HG03025 (cell line): ENCODE data around the gene TMUB1.
A peak's percentile ranks its signal among the peaks of the same experiment; 100 is the strongest.

Experiments
- ATAC-seq: cut with Tn5 transposase; IDR thresholded peaks from one replicate; pipeline ENCODE4 v1.9.1; 2021; ENCODE audit warnings: mild to moderate bottlenecking, moderate library complexity; ENCODE audit not compliant: unreplicated experiment, low FRiP score

TMUB1 gene

DNA sequence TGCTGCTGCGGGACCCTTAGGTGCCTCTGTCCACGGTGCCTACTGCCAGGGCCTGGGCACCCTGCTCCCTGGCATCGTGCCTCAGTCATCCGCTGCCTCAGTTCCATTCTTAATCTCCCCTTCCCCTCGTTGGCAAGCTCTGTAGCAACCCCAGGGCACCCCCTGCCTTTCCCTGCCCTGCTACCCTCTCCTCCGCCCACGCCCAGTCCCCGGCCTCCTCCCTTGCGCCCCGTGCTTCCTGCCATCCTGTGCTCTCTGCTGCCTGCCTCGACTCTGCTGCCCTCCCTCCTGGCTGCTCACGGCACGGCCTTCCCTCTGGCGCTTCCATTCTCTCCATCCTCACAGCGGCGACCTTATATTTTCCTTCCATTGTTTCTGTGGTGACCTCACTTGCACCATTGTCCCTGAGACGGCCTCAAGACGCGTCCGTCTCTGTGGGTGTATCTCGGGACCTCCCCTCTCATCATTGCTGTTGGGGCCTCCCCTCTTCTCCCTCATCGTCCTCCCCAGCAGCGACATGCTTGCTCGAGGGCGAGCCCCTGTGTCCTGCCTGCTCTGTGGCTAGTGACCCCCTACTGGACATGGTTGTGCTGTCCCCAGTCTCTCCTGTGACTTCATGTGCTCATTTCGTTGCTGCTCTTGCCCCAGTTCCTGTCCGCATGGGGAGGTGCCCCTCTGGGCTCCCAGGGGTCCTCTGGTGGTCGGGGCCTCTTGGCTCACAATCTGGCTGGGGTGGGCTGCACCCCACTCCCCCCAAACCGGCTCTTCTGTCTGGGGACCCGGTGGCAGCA lies 38.3 kb upstream of the TMUB1 start:
- no peak for ATAC-seq

DNA sequence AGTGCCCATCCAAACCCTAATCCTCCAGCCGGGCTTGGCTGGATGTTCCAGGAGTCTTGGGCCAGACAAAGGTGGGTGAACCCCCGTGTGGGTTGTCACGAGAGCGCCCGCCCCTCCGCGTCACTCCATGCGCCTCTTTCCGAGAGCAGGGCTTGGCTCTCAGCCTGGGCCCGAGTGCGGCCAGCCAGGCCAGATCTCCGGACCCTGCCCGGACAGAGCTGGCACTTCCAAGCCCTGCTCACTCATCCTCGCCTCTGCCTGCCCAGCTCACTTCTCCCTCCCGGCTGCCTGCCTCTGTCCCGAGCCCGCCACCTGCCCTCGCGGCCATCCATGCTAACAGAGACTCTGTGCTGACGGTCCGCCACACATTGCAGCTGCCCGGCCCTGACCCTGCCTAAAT lies 37.6 kb upstream of the TMUB1 start:
- ATAC-seq: no peak

DNA sequence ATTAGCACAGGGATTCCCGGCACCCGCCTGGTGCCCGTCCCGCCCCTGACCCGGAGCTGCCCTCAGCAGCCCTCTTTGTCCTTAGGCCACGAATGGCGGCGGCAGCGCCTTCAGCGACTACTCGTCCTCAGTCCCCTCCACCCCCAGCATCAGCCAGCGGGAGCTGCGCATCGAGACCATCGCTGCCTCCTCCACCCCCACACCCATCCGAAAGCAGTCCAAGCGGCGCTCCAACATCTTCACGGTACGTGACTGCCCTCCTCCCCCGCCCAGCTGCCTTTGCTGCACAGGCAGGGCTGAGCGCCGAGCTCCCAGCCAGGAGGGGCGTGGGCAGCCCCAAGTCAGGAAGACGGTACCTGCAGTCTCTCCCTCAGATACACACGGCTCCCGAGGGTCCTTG lies 36.6 kb upstream of the TMUB1 start:
- ATAC-seq: no peak

DNA sequence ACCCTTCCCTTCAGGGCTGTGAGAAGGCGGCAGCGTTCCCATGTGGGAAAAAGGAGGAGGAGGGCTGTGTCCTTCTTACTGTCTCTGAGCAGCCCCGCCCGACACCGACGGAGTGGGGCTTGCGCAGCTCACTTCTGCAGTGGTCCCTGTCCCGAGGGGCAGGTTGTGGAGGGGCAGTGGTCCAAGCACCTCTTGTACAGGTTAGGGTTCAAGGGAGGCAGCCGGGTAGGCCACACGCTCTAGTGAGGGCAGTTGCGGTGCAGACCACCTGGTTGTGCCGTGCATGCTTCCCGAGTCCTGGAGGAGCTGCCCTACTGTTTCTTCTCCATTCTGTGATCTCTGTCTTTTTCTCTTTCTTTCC lies 35.7 kb upstream of the TMUB1 start:
- no peak for ATAC-seq

DNA sequence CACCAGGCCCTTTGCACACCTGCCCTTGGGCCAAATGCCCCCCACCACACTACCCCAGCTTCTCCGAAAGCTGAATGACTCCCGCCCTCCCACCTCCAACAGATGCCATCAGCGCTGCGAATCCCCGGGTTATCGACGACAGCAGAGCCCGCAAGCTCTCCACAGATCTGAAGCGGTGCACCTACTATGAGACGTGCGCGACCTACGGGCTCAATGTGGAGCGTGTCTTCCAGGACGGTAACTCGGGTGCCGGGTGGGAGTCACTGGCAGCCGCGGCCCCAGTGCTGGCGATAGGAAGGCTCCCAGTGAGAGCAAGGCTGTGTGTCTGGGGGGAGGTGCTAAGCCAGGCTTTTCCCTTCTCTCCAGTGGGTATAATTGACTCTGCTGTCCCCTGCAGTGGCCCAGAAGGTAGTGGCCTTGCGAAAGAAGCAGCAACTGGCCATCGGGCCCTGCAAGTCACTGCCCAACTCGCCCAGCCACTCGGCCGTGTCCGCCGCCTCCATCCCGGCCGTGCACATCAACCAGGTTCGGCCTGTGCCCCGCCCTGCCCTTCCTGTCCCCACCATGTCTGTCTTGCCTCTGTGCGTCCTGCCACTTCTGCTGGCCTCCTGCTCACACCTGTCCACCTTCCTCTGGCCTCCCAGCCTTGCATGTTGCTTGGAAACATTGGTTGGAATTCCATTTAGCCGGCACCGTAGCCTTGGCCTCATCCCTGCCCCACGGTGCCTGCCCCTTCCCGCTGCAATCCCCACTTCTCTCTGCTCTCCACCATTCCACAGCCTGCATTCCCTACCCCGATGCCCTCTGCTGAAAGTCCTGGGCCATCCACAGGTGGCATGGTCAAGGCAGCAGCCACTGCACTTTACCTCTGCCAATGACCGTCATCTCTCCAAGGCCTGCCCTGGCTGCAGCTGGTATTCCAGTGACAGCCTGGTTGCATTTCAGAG lies 35.1 kb upstream of the TMUB1 start:
- ATAC-seq: no peak

DNA sequence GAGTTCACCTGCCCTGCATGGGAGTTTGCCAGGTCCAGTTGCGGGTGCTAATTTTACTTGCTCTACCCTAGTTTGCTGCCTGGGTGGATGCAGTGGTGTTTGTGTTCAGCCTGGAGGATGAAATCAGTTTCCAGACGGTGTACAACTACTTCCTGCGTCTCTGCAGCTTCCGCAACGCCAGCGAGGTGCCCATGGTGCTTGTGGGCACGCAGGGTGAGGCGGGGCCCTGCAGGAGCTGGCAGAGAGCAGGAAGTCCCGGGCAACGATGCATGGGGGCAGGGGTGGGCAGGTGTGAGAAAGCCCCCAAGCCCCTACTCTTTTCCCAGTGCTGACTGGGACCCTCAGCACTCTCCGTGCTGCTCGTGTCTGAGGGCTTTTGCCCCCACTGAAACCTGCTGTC lies 34.3 kb upstream of the TMUB1 start:
- no peak for ATAC-seq

DNA sequence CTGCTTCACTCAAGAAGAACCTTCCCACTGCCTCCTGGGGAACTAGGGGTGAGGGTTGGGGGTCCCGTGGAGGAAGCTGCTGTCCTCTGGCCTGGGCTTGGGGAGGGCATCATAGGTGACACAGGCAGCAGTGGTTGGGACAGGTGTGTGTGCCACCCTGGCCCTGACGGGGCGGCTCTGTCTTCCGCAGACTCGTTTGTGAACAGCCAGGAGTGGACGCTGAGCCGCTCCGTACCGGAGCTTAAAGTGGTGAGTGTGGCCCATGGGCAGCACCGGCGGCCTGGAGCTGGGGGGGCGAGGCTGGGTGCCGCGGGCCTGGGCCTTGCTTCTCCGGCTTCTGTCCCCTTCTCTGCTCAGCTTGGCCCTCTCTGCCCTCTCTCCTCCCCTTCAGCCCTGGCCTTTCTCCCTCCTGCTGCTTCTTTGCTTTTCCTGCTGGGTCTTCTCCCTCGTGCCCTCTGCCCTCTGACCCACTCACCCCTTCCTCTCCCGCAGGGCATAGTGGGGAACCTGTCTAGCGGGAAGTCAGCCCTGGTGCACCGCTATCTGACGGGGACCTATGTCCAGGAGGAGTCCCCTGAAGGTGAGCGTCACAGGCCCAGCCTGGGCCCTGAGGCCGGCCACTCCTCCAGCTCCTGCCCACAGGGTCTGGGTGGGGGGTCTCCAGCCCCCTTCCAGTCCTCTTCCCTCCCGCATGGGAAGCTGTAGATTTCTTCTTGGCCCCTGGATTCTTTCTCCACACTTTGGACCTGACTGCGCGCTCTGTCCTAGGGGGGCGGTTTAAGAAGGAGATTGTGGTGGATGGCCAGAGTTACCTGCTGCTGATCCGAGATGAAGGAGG lies 33.5 kb upstream of the TMUB1 start:
- ATAC-seq: no peak

DNA sequence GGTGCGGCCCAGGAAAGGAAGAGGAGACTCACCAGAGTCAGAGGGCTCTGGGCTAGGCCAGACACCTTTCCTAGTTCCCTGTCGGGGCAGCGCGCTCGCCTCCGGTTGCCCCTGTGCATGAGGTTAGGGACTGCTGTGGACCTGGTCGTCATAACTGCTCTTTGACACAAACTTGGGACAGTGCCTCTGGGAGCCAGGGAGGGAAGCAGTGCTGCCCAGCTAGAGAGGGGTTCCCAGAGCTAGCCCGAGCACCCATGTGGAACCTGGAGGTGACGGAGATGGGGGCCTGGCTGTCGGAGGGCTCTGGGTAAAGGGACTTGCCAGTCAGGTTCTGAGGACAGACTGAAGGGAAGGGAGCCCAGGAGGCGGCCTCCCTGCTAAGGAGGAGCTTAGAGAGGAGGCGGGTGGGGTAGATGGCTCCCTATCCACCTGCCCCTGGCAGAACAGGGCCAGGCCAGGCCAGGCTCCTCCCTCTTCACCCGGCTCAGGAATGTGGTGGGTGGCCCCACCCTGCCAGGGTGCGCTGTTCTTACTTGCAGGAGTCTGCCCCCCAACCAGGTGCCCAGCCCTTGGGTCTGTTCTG lies 32.6 kb upstream of the TMUB1 start:
- ATAC-seq: no peak

DNA sequence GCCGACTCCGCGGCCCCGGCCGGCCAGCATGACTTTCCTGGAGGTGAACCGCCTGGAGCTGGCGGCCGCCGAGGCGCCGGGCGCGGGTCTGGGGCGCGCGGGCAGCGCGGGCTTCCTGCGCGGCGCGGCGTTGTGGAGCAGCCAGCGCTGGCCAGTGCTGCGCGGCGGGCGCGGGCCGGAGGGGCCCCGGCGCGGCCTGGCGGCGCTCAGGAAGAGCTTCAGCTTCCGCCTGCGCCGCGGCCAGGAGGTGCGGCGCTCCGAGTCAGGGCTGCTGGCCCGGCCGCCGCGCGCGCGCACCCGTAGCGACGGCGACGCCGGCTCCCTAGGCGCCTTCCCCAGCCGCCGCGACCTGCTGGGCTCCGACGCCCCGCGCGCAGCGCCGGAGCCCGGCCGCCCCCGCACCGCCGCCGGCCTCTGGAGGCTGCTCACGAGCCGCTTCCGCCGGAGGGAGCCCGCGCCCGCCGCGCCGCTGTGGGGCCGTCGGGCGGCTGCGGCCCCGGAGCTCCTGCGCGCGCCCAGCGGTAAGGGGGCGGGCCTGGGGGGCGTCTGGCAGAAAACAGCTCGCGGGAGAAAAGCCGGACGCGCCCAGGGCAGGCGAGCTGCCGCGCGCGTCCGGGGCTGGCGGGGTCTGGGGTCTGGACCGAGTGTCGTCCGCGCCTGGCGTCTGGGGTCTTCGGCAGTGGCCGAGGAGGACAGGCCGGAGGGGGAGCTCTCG lies 32.0 kb upstream of the TMUB1 start:
- ATAC-seq: no peak

DNA sequence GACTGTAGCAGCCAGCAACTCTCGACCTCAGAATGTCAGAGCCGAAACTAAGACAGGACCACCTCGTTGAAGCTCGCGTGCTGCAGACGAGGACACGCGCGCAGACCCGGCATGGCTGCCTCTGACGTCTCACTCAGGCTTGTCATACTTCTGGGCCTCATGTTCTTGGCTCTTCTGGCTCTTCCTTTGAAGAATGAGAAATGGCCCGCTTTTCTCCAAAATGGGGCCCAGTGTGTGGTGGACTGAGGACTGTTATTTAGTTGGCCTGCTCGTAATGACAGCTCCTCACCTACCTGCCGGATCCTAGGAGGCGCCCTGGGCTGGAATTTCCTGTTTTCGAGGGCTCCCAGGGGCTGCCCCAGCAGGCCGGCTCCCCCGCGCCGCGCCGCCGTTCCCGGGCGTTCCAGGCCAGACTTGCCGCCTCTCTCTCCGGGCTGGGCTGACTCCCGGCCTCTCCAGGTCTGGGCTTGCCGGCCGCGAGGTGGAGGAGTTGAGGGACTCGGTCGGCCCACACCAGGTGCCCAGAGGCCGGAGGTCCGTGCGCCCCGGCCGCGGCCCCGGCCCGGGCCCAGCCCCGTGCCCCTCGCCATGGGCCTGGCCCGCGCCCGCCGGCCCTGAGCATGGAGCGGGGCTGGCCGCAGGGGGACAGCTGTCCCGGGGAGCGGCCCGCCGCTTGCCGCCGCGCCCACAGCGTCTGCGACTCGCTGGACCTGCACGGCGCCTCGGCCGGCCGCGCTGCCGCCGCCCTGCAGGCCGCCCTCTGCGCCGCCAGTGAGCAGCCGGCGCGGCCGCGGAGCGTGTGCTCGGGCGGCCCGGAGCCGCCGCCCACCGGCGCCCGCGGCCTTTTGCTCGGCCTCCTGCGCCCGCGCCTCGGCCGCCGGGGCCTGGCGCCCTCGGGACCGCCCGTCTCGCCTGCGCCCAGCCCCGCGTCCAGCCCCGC lies 31.1 kb upstream of the TMUB1 start:
- no peak for ATAC-seq

DNA sequence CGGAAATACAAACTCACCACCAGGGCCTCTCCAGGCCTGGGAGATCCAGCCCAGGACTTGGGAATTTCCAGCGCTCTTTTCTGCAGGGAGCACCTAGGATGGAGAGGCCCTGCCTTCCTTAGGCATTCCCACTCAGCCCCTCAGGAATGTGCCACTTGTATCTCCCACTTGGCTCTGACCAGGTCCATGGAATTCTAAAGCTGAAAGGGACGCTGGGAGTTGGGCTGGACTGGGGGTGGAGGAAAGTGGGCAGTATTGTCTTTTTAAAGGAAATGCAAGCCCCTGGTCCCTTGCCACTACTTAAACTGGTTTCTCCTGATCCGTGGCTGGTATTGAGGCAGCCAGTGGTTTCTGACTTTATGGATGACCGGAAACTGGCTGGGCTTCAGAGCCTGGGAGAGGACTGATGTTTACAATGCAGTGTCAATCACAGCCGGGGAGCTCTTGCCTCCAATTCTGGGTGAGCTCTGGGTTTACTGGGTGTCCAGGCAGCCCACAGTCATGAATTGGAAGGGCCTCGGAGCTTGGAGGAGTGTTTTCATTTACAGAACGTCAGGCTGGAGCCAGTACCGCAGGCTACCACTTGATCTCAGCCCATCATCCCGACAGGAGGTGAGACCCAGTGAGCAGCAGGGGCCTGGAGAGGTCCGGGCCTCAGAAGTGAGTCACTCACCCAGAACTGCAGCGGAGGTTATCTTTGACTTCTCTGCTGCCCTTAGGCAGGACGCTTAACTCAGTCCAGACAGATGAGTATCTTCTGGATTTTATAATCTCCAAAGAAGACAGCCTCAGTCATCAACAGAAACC lies 30.3 kb upstream of the TMUB1 start:
- no peak for ATAC-seq

DNA sequence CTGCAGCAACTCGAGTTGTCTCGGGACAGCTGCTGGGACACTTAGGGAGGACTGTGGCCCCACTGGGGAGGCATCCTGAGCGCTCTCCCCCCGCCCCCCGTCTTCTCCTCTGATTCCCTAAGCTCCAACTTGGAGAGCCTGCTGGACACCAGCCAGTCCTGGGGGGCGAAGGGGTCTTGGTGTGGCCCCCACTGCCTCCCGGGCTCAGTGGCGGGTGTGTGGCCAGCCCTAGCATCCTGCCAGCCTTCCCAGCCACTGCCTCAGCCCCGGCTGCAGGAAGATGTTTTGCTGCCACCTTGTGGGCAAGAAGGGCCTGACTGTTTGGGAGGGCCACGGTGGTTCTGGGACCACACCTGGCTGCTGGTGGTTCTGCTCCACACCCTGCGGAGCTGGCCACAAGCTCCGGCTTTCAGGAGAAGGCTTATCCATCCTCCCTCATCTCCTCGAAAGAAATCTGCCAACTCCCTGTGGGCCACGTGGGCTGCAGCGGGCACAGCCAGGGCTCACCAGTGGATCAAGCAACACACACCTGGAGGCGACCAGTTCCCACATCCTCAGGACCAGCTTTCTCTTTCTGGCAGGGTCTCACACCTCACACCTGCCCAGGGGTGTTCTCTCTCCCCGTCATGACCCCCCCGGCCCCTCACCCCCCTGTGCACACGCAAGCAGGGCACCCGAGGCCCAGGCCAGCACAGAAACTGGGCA lies 27.8 kb upstream of the TMUB1 start:
- ATAC-seq: peak; percentile 82

DNA sequence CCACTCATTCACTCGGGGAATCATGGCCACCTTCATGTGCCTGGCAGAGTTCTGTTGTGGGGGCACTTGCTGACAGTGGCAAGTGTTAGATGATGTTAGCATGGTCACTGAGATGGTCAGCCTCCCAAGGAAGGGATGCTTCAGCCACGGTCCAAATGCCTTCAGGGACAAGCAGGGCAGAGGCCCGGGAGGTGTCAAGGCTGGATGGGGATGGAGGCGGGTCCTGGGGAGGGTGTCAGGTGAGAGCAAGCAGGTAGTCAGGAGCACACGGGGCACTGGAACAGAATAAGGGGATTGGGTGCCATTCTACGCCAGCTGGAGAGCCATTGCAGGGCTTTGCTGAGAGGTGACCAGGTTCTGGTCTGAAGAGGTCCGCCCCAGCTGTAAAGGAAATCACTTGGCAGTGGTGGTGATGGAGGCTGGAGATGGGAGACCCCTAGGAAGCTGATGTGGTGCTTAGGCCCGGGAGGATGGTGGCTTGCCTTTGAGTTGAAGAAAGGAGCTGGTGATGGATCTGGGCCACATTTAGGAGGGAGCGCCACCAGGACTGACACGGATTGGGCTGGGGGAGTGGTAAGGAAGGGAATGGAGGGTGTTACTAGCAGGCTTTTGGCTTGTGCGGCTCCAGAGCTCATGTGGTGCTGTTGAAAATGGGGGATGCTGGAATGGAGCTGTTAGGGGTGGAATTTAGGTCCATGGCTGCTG lies 27.1 kb upstream of the TMUB1 start:
- ATAC-seq: no peak

DNA sequence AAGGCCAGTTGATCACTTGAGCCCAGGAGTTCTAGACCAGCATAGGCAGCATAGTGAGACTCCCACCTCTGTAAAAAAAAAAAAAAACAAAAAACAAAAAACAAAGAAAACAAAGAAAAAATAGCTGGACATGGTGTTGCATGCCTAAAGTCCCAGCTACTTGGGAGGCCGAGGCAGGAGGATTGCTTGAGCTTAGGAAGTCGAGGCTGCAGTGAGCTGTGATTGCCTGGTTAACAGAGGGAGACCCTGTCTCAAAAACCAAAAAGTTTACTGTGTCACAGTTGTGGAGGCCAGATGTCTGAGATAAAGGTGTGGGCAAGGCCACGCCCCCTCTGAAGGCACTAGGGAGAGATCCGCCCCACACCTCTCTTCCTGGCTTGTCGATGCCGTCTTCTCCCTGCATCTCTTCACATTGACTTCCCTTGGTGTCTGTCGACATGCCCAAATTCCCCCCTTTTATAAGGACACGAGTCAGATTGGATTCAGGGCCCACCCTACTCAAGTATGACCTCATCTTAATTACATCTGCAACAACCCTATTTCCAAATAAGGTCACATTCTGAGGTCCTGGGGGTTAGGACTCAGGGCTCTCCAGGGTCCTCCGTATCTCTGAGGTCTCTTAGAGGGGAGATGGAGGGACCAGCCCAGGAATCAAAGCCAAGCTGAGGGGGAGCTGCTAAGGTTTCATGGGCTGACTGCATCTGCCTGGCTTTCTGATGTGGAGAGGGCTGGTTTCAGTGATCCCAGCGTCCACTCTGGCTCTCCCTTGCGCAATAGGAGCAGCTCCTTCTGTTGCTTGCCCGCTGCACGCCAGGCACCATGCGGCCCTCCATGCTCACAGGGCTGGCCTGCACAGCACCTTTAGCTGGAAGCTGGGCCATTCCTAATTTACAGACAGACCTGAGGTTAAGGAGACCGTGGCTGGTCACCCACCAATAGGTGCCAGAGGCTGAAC lies 26.1 kb upstream of the TMUB1 start:
- ATAC-seq: no peak

DNA sequence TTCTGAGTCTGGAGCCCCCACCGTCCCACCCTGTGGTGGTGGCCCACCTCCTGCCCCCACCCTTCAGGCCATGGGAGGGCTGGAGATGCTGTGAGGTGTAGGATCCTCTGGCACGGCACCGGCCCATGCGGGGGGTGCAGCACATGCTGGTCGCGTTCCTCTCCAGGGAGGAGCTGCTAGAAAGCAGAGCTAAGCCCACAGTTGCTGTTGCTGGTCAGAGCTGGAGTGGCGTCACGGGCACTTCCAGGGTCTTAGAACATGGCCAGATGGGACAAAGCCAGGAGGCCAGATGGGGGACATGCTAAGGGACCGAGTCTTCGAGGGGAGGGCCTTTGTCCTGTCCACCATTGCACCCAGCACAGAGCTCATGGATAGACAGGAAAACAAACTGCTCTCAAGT lies 24.6 kb upstream of the TMUB1 start:
- ATAC-seq: no peak
